HG03175 (cell line): ENCODE data around the gene TTC29.
A peak's percentile ranks its signal among the peaks of the same experiment; 100 is the strongest.

Source experiments
- ATAC-seq: cut with Tn5 transposase; IDR thresholded peaks from one replicate; pipeline ENCODE4 v1.9.1; 2021; ENCODE audit warnings: mild to moderate bottlenecking, moderate library complexity; ENCODE audit not compliant: unreplicated experiment

TTC29 gene, protein sequence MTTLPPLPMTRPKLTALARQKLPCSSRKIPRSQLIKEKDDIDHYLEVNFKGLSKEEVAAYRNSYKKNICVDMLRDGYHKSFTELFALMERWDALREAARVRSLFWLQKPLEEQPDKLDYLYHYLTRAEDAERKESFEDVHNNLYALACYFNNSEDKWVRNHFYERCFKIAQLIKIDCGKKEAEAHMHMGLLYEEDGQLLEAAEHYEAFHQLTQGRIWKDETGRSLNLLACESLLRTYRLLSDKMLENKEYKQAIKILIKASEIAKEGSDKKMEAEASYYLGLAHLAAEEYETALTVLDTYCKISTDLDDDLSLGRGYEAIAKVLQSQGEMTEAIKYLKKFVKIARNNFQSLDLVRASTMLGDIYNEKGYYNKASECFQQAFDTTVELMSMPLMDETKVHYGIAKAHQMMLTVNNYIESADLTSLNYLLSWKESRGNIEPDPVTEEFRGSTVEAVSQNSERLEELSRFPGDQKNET

DNA sequence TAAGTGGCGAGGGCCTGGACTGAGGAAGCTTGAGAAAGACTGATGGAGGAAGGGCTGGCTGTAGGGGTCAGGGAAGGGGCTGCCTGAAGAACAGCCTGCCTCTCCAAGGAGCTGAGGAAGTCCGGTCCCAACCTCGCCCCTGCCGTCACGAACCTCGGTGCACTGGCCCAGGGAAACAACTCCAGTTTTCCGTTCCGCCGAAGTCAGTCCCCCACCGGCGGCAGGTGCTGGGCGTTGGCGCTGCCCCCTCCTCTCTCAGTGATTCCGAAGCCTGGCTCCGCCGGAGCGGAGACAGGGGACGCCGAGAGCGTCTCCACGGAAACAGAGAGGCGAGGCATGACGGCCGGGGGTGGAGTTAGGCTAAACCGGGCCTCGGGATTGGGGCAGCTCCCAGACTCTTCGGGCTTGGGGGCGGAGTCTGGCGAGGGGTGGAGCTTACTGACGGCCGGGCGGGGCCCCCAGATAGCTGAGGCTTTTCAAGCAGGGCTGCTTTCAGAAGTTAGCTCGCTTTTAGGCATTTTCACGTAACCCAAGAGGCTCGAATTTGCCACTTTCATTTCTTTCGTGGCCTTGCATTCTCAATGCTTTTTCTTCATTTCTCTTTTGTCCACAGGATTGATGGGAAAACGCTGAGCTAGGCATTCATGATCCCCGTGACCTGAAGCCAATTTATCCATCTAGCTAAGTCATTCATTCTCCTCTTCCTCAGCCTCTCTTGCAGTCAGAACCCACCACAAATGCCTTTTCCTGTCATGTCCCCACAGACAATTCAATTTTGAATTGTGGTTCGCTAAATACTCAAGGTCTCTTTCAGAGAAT, at the start of gene TTC29:
TTC29 (minus strand) TSS at position 309 of the 819 bp plus-strand sequence. CDS start 5,969 bp downstream, outside the sequence.
- ATAC-seq: peak; percentile 100

DNA sequence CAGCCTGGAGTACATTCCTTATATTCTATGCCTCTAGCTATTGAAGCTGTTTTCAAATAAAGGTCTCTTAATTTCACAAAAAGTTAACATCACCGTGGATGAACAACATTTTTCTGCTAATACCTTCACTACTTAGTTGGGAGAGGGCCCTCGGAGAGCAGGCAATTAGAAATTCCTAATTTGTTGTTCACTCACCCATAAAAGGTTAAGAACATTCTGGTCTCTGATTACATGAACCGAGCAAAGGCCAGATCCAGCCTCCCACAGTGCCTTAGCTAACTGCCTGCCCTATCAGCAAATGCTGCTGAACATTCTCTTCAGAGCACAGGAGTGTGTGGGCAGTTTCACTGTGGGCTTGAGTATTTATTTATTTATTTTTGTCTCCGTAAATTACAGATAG, 36.0 kb upstream of the TTC29 start:
- ATAC-seq: no peak

DNA sequence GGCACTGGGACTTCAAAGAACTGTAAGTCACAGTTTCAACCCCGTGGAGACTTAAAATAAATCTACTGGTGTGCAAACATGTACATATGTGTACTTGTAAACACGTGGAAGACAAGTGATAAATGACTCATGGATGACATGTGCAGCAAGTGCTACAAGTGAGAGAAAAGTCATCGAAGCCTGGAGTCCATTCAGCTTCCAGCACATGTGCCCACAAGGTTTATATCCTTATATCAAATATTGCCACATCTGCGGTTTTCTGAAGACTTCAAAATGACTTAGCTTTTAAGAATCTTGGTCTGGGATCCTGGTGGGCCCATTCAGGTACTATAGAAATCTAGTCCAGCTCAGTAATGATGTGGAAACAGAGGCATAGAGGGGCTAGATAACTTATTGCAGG, 33.0 kb upstream of the TTC29 start:
- ATAC-seq: no peak

DNA sequence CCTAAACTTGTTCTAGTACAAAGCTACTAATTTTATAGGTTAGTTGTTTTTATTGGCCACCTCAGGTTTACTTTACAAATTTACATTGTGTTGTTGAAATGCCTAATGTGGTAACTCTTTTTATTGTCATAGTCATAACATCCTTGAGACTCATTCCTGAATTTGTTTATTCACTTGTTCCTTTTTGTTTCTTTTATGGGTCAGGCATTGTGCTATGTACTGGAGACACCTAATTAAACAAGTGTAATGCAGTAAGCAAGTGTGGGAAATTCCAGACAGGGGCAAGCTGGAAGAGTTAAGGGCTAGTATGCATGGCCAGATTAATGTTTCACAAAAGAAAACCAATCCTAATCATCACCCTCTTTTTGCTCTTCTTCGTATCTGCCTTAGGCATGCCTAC, 30.5 kb upstream of the TTC29 start:
- ATAC-seq: no peak

DNA sequence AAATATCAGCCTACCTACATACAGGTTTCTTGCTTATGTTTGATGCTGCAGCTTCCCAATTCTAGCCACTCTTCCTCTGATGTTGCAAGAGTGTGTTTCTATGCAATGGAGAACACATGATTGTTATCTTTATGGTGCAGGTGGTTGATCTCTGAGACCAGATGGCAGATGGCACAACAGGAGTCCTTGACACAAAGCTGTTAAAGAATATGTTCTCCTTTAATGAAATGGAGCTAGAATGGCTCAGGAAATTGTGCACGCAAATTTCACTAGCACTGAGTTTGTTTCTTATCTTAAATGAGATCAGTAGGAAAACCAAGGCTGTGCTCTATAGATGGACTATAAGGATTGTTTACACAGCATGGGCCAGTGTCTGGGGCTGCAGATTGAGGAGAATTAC, 29.9 kb upstream of the TTC29 start:
- no peak for ATAC-seq

DNA sequence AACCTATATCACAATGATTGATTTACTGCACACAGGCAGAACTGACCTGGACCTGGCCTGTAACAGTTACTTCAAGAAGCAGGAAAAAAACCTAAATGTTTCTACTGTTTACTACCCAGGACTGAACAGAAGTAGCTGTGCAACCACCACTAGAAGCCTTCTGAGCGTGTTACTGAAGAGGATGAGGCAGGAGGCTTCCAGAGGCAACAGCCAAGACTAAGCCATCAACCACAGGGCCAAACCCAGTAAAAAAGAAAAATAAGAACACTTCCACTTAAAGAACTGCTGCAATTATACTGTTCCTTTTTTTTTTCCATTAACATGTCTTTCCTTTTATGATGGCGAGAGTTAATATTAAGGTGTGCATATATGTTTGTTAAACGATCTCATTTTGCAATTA, 29.4 kb upstream of the TTC29 start:
- no peak for ATAC-seq

DNA sequence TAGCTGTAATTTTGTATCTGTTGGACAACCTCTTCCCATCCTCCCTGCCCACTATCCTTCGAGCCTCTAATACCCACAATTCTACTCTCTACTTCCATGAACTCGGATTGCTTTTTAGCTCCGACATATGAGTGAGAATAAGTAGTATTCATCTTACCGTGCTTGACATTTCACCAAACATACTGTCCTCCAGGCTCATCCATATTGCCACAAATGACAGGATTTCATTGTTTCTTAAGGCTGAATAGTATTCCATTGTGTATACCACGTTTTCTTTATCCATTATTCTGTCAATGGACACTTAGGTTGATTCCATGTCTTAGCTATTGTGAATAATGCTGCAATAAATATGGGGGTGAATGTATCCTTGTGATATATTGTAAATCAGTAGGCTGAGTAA, 26.4 kb upstream of the TTC29 start:
- ATAC-seq: no peak

DNA sequence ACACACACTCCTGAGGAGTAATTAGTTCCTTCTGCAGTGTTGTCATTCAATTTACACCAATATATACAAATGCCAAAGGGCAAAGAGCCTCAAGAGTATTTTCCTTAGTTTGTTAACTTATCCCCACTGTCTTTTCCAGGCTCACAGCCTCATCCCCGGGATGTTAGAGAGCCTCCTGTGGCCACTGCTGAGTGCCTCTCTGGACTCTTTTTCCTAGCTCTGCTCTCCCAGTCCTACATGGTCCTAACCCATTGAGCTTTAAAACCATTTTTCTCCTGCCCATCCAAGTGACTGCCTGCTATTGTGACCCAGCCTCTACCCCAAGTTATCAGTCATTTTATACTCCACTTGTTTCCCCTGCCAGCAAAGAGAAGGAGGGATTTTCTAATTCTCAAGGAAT, 23.5 kb upstream of the TTC29 start:
- ATAC-seq: no peak

DNA sequence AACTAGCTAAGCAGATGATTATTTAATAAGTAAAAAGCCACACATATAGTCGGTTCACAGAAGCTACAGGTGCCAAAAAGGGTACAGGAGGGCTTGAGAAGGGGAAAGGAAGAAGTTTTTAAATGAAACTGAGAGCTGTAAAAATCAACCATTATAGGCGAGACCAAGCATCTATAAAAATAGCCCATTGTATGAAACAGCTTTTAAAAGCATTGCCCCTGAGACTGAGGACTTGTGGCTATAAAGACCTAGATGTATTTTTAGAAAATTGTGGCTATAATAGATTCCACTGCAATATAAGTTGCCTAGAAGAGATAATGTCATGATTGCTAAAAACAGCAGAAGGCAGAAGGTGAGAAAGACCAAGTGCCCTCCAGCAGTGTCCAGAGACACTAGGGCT, 15.0 kb upstream of the TTC29 start:
- no peak for ATAC-seq

DNA sequence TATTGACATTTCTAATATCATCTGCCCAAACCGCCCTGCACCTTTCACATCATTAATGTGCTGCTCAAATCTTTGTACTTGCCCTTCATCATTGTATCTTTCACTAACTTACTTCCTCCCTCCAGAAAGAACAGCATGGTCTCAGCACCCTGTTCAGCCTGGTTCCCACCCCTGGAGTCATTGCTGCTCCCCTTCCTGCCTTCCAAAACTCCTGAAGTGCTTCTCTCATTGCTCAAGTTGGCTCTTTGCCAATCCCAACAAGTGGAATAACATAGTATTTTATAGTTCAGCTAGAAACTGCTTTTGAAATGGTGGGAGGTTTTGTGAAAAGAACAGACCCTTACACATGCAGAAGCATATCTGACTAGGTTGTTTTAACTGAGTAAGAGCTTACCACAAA, 14.0 kb upstream of the TTC29 start:
- no peak for ATAC-seq

DNA sequence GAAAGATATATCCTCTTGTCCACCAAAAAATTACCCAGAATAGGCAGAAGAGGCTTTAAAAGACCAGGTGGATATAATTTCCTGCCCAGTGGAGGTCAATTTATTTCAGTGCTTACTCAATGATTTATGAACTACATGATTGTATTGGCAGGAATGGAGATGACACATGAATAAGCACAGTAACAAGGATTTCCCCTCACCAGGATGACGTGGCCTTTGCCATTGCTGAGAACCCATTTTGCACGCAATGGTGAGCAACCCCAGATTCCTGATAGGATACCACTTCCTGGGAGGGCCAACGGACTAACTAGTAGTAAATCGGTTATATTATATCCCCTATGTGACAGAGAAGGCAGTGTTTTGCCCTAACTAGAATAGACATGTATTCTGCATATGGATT, 11.6 kb upstream of the TTC29 start:
- ATAC-seq: no peak

DNA sequence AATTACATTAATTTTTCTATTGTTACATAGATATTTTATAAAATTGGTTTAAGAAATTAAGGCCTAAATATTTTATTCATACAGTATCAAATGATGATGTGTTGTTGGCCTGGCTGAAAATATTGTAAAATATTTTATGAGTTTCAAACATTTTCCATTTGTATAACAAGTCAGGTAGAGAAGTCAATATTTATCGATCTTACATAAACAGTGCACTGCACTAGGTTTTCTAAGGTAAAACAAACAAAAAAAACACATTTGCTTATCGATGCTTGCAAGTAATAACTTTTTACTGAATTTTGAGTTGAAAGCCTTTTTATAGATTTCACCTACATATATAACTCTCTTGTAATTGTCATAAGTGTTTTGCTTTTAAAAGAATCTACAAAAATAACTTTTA, 7.2 kb upstream of the TTC29 start:
- ATAC-seq: no peak

DNA sequence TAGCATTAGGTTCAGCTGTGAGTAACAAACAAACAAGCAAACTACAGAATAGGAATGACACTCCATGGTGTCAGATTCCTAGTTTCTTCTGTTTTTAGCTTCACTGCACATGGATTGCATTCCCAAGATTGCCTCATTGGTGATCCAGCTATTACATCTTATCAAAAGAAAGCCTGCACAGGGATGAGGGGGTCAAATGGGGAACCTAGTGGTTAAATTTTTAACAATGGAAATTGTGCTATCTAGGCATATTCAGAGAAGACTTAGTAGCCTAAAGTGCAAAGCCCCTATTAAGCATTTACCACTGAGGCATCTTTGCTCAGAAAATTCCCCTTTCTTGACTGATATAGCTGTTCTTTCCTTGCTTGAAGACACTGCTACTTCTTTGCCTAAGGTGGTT, 3.9 kb upstream of the TTC29 start:
- no peak for ATAC-seq

DNA sequence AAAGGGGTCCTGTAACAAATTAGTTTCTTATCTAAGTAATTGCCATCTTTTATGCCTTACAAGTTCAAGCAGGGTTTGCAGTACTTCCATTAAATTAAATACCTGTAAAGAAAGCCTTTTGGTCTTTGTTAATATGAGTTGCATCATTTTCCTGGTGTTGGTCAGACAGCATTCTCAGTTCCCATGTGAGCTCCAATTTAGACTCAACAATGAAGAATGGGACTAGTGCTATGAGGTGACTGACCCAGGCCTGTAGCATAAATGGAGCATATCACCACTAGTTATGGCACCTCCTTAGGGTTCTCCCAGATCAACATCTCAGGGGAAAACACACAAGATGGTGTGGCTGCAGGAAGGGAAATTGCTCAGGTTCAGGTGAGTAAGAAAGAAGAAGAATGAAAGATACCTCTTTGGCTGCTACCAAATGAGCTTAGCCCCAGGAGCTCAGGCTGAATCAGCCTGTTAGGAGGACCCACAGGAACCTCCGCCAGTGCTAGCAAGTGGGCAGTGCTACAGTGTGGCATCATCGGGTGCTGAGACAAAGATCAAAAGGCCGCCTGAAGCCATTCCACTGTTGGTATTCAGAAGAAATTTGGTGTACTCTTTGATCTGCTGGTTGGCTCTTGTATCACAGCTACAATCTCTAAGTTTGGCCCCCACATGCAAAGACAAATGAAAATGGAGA, 1.8 kb downstream of the TTC29 start:
- no peak for ATAC-seq

DNA sequence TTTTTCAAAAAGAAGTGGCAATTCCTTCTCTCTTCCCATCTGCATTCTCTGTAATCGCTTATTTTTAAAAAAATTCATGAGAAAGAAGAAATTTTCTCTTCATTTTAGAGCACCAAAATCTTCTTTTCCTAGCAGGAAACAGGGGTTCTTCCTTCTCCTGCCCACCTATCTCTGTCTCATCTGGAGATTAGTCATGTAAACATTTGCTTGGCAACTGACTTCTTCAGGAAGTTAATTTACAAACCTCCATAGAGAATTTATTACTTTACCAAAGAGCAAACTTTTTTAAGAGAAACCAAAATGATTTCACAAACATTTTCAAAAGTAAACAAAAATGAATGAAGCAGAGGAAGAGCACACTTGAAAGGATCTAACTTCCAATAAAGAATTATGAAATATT, 13.5 kb downstream of the TTC29 start:
- ATAC-seq: no peak

DNA sequence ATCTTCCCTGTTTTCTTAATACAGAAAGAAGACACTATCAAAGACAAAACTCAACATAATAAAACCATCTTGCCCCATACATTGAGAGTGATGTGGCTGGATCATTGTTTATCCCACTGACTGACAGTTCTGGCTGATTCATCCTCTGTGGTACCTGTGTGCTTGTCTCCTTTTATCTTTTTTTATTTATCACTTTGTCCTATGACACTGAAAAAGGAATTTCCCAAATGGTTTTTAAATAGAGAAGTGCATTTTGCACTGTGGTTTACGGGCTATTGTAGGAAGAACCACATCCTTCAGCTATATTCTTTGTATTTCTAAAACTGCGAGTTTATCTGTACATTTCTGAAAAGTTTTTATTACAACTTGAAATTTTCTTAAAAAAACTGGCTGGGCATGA, 15.0 kb downstream of the TTC29 start:
- no peak for ATAC-seq

DNA sequence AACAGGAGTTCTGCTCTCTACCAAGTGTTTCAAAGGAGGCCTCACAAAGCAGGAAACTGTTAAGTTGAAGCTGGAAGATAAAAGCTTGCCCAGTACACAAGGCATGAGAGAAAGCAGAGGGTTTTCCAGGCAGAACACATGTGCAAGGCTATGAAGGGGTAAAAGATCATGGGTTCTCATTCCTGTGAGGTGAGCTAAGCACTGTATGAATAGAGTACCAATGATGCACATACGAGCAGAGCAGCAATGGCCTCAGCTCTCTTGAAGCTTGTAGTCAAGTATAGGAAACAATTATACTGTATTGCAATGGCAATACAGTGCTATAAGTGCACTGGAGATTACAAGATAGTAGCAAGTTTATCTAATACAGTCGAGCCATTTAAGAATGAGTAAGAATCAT, 18.0 kb downstream of the TTC29 start:
- no peak for ATAC-seq

DNA sequence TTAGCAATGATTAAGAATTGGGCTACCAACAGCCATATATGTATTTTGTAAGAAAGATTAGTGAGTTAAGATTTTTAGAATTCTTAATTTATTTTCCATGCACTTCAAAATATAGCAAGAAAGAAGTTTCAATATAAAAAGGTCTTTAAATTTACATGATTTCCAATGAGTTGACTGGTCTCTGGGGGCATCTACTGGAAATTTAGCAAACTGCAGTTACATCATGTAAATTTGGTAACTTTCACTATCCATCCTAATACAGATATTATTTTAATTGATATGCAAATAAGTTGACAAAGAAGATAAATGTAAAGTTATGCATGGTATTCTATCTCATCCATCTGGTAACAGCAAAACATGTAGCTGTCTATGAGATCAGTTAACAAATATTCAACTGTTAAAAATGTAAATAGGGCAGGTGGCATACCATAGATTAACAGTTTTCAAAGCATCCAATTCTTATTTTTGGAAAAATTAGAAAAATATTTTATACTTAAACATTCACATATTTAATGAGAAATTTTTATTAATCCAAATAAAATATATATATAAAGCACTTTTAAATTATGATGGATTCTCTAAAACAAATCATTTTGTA, 29.1 kb downstream of the TTC29 start:
- ATAC-seq: peak; percentile 65

DNA sequence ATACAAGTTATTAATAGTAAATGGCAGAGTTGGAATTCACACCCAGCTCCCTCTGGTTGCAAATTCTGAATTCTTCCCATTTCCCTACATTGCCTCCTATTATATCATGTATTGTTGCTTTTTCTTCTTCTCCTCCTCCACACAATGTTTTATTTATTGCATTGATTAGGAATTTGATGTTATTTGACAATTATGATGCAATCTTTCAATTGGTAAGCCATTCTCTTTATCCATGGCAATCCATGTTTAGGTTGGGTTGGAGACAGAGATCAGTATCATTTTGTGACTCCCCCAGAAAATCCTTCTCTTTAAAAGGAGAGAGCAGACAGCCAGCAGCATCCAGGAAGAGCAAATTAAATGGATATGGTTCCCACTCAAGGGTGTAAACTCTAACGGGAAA, 30.5 kb downstream of the TTC29 start:
- no peak for ATAC-seq

DNA sequence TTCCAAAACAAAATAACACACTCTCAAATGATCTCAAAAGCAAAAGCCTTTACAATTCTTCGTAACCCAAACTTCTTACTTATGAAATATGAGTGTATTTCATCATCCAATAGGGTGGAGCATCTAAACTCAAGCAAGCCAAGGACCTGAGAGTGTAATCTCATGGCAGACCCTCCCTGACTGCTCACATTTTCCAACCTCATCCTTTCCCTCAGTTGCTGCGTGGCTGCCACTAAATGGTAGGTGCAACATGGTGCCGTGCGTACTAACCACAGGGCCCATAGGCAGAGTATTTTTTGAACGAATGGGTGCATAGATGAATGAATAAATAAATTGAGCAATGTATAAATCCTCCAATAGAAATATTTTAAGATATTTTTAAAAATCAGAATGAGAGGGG, 45.4 kb downstream of the TTC29 start:
- no peak for ATAC-seq

DNA sequence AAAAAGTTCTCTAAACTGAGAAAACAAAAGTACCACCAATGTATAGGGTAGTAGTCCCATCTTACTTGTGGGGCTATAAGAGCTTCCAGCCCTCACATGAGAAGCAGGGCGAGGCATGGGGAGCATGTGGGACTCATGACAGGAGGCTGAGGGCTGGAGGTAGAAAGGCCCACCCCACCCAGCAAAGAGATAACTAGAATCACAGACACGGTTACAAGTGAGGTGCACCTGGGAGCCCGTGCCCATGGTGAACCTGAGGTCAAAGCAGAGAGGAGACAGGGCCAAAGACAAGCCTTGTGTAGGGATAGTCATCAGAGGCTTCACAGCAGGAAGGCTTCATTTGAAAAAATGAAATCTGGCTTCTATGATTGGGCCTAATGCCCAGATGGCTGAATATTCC, 55.4 kb downstream of the TTC29 start:
- no peak for ATAC-seq
